SU-DHL-6 (cell line): Measurements from ENCODE around the gene CPB1.

ENCODE experiments used
- EZH2phosphoT487 ChIP-seq: fragments of 200-600 bp; sonication (generic), shearing (Covaris generic); conservative IDR thresholded peaks from 2 replicates; pipeline ENCODE4 v1.6.1; 2018; ENCODE audit warnings: mild to moderate bottlenecking, antibody characterized with exemption, low read length, moderate library complexity, mixed read lengths
- TF ChIP-seq, protein P1 (sequence below): fragments of 200-600 bp; sonication (generic); IDR thresholded peaks from one replicate; pipeline ENCODE4 v1.5.1; 2017; ENCODE audit warnings: antibody characterized with exemption, mild to moderate bottlenecking, low read length, moderate library complexity; ENCODE audit not compliant: insufficient read depth, poor library complexity, severe bottlenecking

- TF ChIP-seq, protein P1, sequence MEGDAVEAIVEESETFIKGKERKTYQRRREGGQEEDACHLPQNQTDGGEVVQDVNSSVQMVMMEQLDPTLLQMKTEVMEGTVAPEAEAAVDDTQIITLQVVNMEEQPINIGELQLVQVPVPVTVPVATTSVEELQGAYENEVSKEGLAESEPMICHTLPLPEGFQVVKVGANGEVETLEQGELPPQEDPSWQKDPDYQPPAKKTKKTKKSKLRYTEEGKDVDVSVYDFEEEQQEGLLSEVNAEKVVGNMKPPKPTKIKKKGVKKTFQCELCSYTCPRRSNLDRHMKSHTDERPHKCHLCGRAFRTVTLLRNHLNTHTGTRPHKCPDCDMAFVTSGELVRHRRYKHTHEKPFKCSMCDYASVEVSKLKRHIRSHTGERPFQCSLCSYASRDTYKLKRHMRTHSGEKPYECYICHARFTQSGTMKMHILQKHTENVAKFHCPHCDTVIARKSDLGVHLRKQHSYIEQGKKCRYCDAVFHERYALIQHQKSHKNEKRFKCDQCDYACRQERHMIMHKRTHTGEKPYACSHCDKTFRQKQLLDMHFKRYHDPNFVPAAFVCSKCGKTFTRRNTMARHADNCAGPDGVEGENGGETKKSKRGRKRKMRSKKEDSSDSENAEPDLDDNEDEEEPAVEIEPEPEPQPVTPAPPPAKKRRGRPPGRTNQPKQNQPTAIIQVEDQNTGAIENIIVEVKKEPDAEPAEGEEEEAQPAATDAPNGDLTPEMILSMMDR = no peak
- TF ChIP-seq EZH2phosphoT487 = no peak
Observed at GRCh38 chr3:148827585-148827984, at the start of gene CPB1.
